Measurements from ENCODE around the gene CGB7.

The CGB7 gene

DNA sequence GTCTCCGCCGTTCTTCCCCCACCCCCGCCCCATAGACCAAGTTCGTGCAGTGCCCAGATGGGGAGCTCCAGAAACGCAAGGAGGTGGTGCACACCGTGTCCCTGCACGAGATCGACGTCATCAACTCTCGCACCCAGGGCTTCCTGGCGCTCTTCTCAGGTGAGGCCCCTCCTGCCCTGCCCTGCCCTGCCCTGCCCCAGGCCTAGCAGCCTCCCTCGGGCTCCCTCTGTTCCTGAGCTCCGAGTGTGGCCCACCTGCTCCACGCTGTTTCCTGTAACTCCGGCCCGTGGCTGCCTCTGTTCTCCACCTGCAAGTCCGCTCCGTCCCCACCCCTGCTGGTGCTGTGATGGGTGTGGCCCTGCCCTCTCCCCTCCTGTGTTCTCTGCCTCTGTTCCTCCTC is 47.1 kb downstream of the CGB7 start:
- H3K36me3 ChIP-seq (ENCODE audit: insufficient read depth, low read length) = peaks cover 67% of the 10 kb centered on the region

DNA sequence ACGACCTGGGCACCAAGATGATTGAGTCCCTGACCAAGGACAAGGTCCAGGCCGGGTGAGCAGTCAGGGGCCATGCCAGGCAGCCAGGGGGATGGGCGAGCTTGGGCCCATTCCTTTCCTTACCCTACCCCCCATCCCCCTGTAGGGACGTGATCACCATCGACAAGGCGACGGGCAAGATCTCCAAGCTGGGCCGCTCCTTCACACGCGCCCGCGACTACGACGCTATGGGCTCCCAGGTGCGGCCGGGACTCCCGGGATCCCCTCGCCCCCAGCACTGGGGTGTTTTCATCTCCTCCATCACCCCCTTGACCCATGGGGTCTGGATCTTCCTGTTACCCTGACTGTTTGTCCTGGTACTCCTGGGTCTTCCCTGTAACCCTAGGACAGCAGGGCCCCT is 47.7 kb downstream of the CGB7 start:
- H3K27me3 ChIP-seq (ENCODE audit: insufficient read depth, low read length) = no peaks in the 10 kb centered on the region
- peaks cover 67% of the 10 kb centered on the region for H3K36me3 ChIP-seq (ENCODE audit: insufficient read depth, low read length)
- H3K4me1 ChIP-seq (ENCODE audit: insufficient read depth, low read length) = no peaks in the 10 kb centered on the region
- no peak overlapping the region for H2AFZ ChIP-seq (ENCODE audit: low read depth, low read length)
- no peaks in the 10 kb centered on the region for H3K9me3 ChIP-seq (ENCODE audit: low read length)
- H3K4me3 ChIP-seq (ENCODE audit: low read length) = no peak overlapping the region

More for the DNA sequence above, 47.1 kb downstream of the CGB7 start:
- H2AFZ ChIP-seq (ENCODE audit: low read depth, low read length) = no peak overlapping the region
- H3K4me1 ChIP-seq (ENCODE audit: insufficient read depth, low read length) = no peaks in the 10 kb centered on the region
- H3K9me3 ChIP-seq (ENCODE audit: low read length) = no peaks in the 10 kb centered on the region
- no peak overlapping the region for H3K4me3 ChIP-seq (ENCODE audit: low read length)
- no peaks in the 10 kb centered on the region for H3K27me3 ChIP-seq (ENCODE audit: insufficient read depth, low read length)

DNA sequence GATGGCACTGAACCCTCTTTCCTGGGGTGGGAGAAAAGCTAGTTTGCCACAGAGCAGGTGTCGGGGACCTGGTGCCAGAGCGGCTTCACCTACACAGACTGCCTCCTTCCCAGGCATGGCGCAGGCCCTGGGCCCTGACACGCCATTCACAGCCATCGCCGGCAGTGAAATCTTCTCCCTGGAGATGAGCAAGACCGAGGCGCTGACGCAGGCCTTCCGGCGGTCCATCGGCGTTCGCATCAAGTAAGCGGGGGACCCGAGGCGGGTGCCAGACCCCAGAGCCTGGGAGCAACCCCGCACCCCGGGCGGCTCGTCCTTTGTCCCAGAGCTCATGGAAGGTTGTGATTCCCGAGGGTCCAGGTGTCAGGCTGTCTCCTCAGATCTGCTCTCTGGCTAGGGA is 50.6 kb downstream of the CGB7 start:
- Histone ChIP-seq H3K9me3 (ENCODE audit: low read length) (no peaks in the 10 kb centered on the region), H2AFZ (ENCODE audit: low read depth, low read length) (no peak overlapping the region), H3K4me3 (ENCODE audit: low read length) (no peak overlapping the region), H3K36me3 (ENCODE audit: insufficient read depth, low read length) (peaks cover 65% of the 10 kb centered on the region), H3K27me3 (ENCODE audit: insufficient read depth, low read length) (no peaks in the 10 kb centered on the region), H3K4me1 (ENCODE audit: insufficient read depth, low read length) (no peaks in the 10 kb centered on the region)

DNA sequence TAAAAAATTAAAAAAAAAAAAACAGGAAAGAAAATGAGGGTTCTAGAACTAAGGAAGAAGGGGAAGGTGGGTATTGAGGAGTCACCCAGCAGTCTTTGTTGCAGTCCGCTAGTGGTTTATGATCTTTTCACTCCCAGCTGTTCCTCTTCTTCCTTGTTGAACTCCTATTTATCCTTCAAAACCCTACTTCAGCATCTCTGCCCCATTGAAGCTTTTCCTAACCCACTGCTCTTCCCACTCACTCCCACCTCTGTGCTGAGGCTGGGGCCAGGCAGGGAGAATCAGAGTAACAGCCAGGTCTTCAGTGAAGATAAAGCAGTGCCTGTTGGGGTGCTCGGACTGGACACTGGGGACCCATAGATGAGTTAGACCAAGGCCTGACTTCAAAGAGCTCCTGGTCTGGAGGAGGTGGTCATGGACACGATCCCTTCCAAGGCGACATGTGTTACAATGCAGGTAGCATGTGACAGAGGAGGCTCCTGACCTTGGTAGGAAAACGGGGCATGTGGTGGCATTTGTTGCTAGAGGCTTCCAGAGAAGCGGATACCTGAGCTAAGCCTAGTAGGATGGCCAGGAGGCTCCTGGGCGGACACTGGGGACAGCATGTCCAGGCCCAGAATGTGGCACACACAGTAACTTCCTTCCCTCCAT is 52.5 kb downstream of the CGB7 start:
- no peaks in the 10 kb centered on the region for H3K27me3 ChIP-seq (ENCODE audit: insufficient read depth, low read length)
- no peak overlapping the region for H3K4me3 ChIP-seq (ENCODE audit: low read length)
- H3K4me1 ChIP-seq (ENCODE audit: insufficient read depth, low read length) = no peaks in the 10 kb centered on the region
- H2AFZ ChIP-seq (ENCODE audit: low read depth, low read length) = no peak overlapping the region
- peaks cover 51% of the 10 kb centered on the region for H3K36me3 ChIP-seq (ENCODE audit: insufficient read depth, low read length)
- no peaks in the 10 kb centered on the region for H3K9me3 ChIP-seq (ENCODE audit: low read length)
